Peyer's patch (tissue), 4 donors: ENCODE measurements around the gene PAFAH1B2.
A peak's percentile ranks its signal among the peaks of the same experiment; 100 is the strongest.

Experiments
- POLR2A ChIP-seq, 2 donors: fragments of 450-650 bp; IDR thresholded peaks; one replicate each; pipeline ENCODE4 v1.5.1; 2017; ENCODE audit warnings: antibody characterized with exemption in 2 of 2, mild to moderate bottlenecking in 2 of 2, moderate library complexity in 2 of 2
- TF ChIP-seq, protein P1 (sequence below), 6 experiments: fragments of 450-650 bp in 4 of 6; fragments of 200-600 bp in 2 of 6; sonication (generic) in 1 of 6; IDR thresholded peaks; one replicate each; pipeline ENCODE4 v1.5.1; 2017 to 2019; ENCODE audit warnings: antibody characterized with exemption in 6 of 6, mild to moderate bottlenecking in 3 of 6, moderate library complexity in 1 of 6

DNA sequence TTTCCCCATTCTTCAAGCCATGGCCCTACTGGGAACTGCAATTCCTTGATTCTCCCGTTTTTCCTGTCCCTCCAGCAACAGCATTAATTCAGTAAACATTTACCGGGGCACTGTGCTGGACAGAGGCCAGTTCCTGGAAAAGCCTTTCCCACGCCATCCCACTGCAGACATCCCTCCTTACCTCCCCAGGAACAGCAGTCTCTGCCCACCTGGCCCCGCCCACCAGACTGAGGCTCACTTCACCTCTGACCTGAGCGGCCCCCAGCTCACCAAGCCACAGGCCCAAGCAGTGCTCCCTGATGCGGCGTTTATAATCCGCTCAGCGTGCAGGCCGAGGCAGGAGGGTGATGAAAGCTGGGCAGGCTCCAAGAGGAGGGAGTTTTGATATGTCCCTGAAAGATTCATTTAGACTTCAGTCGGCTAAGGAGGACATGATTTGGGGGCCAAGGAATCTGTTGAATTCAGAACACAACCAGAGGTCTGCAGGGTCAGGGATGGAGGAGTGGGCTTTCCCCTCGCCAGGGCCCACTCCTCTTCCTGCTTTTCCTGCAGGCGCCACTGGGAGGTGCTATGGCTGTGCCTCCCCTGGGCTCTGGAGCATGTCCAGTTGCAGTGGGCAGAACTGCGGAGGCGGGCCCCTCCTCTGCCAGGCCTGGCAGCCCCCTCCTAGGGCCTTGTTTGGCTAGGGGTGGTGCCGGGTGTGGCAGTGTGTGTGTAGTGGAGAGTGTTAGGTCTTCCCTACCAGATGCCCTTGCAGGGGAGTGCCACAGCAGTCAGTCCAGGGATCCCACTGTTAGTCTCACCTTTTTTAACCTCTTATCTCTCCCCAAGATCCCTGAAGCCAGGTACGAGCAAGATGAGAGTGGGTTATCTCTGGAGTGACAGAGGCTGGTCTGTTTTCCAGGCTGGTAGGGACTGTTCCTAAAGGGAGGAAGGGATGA, 53.7 kb downstream of the PAFAH1B2 start:
- TF ChIP-seq, protein P1, sequence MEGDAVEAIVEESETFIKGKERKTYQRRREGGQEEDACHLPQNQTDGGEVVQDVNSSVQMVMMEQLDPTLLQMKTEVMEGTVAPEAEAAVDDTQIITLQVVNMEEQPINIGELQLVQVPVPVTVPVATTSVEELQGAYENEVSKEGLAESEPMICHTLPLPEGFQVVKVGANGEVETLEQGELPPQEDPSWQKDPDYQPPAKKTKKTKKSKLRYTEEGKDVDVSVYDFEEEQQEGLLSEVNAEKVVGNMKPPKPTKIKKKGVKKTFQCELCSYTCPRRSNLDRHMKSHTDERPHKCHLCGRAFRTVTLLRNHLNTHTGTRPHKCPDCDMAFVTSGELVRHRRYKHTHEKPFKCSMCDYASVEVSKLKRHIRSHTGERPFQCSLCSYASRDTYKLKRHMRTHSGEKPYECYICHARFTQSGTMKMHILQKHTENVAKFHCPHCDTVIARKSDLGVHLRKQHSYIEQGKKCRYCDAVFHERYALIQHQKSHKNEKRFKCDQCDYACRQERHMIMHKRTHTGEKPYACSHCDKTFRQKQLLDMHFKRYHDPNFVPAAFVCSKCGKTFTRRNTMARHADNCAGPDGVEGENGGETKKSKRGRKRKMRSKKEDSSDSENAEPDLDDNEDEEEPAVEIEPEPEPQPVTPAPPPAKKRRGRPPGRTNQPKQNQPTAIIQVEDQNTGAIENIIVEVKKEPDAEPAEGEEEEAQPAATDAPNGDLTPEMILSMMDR (IDR thresholded peaks at IDR 0.05), result peak in 4 of 6 experiments; percentile 25 to 53 (median 44)
- no peak for TF ChIP-seq POLR2A (IDR thresholded peaks at IDR 0.05)
